WTC11 (cell line): Measurements from ENCODE around the gene IQSEC1. TPM values are rescaled to one million over a fixed set of nuclear protein-coding genes. Genes with fewer than 3 reads are reported as not detected.

Experiments used
- ATAC-seq: fragments of 200-7000 bp; cut with Tn5 transposase; 2 replicates; pipeline ENCODE4 v1.10.0; 2021; ENCODE audit warnings: mild to moderate bottlenecking, moderate library complexity
- CTCF ChIA-PET: fragments of 300-600 bp; sonication (Branson Sonifier 250); formaldehyde crosslinking; loops from one replicate; lab custom pipeline; 2021; ENCODE audit warnings: antibody characterized with exemption; lab: Charles Lee
- POLR2A ChIA-PET: fragments of 350-600 bp; sonication (Branson Sonifier 250); formaldehyde crosslinking; loops from one replicate; lab custom pipeline; 2021; ENCODE audit warnings: antibody characterized with exemption; lab: Charles Lee
- DNase-seq: peaks from one replicate; pipeline ENCODE4 v3.0.0; 2021; ENCODE audit warnings: low spot score
- H3K27ac Mint-ChIP-seq: 2 replicates; pipeline ENCODE4 v1.8.0; 2021; ENCODE audit warnings: mixed read lengths
- H3K27me3 Mint-ChIP-seq: 2 replicates; pipeline ENCODE4 v1.8.0; 2021; ENCODE audit warnings: low read depth, mild to moderate bottlenecking, moderate library complexity, mixed read lengths
- H3K36me3 Mint-ChIP-seq: 2 replicates; pipeline ENCODE4 v1.8.0; 2021; ENCODE audit warnings: mixed read lengths
- H3K4me1 Mint-ChIP-seq: 2 replicates; pipeline ENCODE4 v1.8.0; 2022; ENCODE audit warnings: mixed read lengths
- H3K4me3 Mint-ChIP-seq: 2 replicates; pipeline ENCODE4 v1.8.0; 2021; ENCODE audit warnings: mild to moderate bottlenecking, moderate library complexity, mixed read lengths
- H3K9me3 Mint-ChIP-seq: 2 replicates; pipeline ENCODE4 v1.8.0; 2021; ENCODE audit warnings: mixed read lengths
- AR ChIP-seq: fragments of 250-450 bp; sonication (Bioruptor Pico); IDR thresholded peaks from 2 replicates; pipeline ENCODE4 v1.9.0; 2021; ENCODE audit warnings: mild to moderate bottlenecking
- ATF1 ChIP-seq: sonication (generic); formaldehyde crosslinking; IDR thresholded peaks from 2 replicates; pipeline ENCODE4 v1.8.1; 2023; ENCODE audit warnings: mild to moderate bottlenecking, moderate library complexity, missing genetic modification reagents
- ATF3 ChIP-seq: sonication (generic); formaldehyde crosslinking; conservative IDR thresholded peaks from 2 replicates; pipeline ENCODE4 v1.8.1; 2022; ENCODE audit warnings: mild to moderate bottlenecking, missing genetic modification reagents
- CREB1 ChIP-seq: sonication (generic); formaldehyde crosslinking; IDR thresholded peaks from 2 replicates; pipeline ENCODE4 v1.8.0; 2023; ENCODE audit warnings: mild to moderate bottlenecking, missing genetic modification reagents
- CREM ChIP-seq: sonication (generic); formaldehyde crosslinking; IDR thresholded peaks from 2 replicates; pipeline ENCODE4 v1.8.1; 2022; ENCODE audit warnings: mild to moderate bottlenecking, missing genetic modification reagents, moderate library complexity
- CTCF ChIP-seq: fragments of 200-600 bp; IDR thresholded peaks from 2 replicates; pipeline ENCODE4 v1.8.0; 2022; ENCODE audit warnings: antibody characterized with exemption
- EMX1 ChIP-seq: fragments of 250-450 bp; sonication (Bioruptor Pico); IDR thresholded peaks from 2 replicates; pipeline ENCODE4 v1.8.0; 2021; ENCODE audit warnings: mild to moderate bottlenecking
- ERG ChIP-seq: fragments of 250-450 bp; sonication (Bioruptor Pico); IDR thresholded peaks from 2 replicates; pipeline ENCODE4 v1.8.0; 2021; ENCODE audit warnings: mild to moderate bottlenecking
- FOXJ3 ChIP-seq: sonication (generic); formaldehyde crosslinking; IDR thresholded peaks from 2 replicates; pipeline ENCODE4 v1.9.0; 2021; ENCODE audit warnings: missing genetic modification reagents, mild to moderate bottlenecking, borderline replicate concordance
- GABPB1 ChIP-seq: sonication (generic); formaldehyde crosslinking; IDR thresholded peaks from 2 replicates; pipeline ENCODE4 v1.8.1; 2023; ENCODE audit warnings: mild to moderate bottlenecking, missing genetic modification reagents
- MLX ChIP-seq: sonication (generic); formaldehyde crosslinking; IDR thresholded peaks from 2 replicates; pipeline ENCODE4 v1.8.1; 2023; ENCODE audit warnings: mild to moderate bottlenecking, missing genetic modification reagents, moderate library complexity
- MYBL2 ChIP-seq: sonication (generic); formaldehyde crosslinking; IDR thresholded peaks from 2 replicates; pipeline ENCODE4 v1.8.1; 2023; ENCODE audit warnings: mild to moderate bottlenecking, moderate library complexity, missing genetic modification reagents
- NFATC4 ChIP-seq: fragments of 250-450 bp; sonication (Bioruptor Pico); IDR thresholded peaks from 2 replicates; pipeline ENCODE4 v1.9.0; 2021; ENCODE audit warnings: mild to moderate bottlenecking
- RORB ChIP-seq: fragments of 250-450 bp; sonication (Bioruptor Pico); IDR thresholded peaks from 2 replicates; pipeline ENCODE4 v1.9.0; 2021; ENCODE audit warnings: mild to moderate bottlenecking
- SMAD3 ChIP-seq: sonication (generic); formaldehyde crosslinking; IDR thresholded peaks from 2 replicates; pipeline ENCODE4 v1.8.0; 2022; ENCODE audit warnings: missing genetic modification reagents, mild to moderate bottlenecking, borderline replicate concordance
- SMAD4 ChIP-seq: sonication (generic); formaldehyde crosslinking; IDR thresholded peaks from 2 replicates; pipeline ENCODE4 v1.8.0; 2022; ENCODE audit warnings: mild to moderate bottlenecking, missing genetic modification reagents
- SOX15 ChIP-seq: fragments of 250-450 bp; sonication (Bioruptor Pico); IDR thresholded peaks from 2 replicates; pipeline ENCODE4 v1.9.0; 2021; ENCODE audit warnings: mild to moderate bottlenecking
- SP1 ChIP-seq: sonication (generic); formaldehyde crosslinking; conservative IDR thresholded peaks from 2 replicates; pipeline ENCODE4 v1.8.1; 2022; ENCODE audit warnings: missing genetic modification reagents
- TEAD4 ChIP-seq: sonication (generic); formaldehyde crosslinking; IDR thresholded peaks from 2 replicates; pipeline ENCODE4 v1.8.0; 2022; ENCODE audit warnings: mild to moderate bottlenecking, missing genetic modification reagents
- TP53 ChIP-seq: sonication (generic); formaldehyde crosslinking; IDR thresholded peaks from 2 replicates; pipeline ENCODE4 v1.8.1; 2023; ENCODE audit warnings: mild to moderate bottlenecking, missing genetic modification reagents
- USF1 ChIP-seq: sonication (generic); formaldehyde crosslinking; IDR thresholded peaks from 2 replicates; pipeline ENCODE4 v1.8.0; 2022; ENCODE audit warnings: mild to moderate bottlenecking, missing genetic modification reagents
- ZNF121 ChIP-seq: sonication (generic); formaldehyde crosslinking; IDR thresholded peaks from 2 replicates; pipeline ENCODE4 v1.8.0; 2023; ENCODE audit warnings: missing genetic modification reagents
- ZNF425 ChIP-seq: fragments of 250-450 bp; sonication (Bioruptor Pico); conservative IDR thresholded peaks from 2 replicates; pipeline ENCODE4 v1.9.0; 2021; ENCODE audit warnings: mild to moderate bottlenecking
- total RNA-seq: library from RNA; stranded (reverse); gene quantifications from 3 replicates; pipeline ENCODE4 v1.2.3, GENCODE V29; 2021

IQSEC1 gene
- total RNA-seq, 1 experiment from 2014 or later = 35.0 TPM

GRCh38 chr3:12981306-12982275 lies 91.6 kb downstream of the IQSEC1 start:
- CTCF ChIA-PET = interaction anchor here (0.8 to 2.2 kb wide), 8 partner anchors 8 to 86 kb away, joined by 3 to 6 read pairs (median 3); no protein-coding TSS in a partner anchor
- ATAC-seq (no peak), DNase-seq (no peak)
- Mint-ChIP-seq H3K27ac (no peak overlapping the region), H3K27me3 (no peaks in the 10 kb centered on the region), H3K4me1 (peaks cover 48% of the 10 kb centered on the region), H3K9me3 (no peaks in the 10 kb centered on the region), H3K36me3 (no peaks in the 10 kb centered on the region), H3K4me3 (no peak overlapping the region)
- POLR2A ChIA-PET = interaction anchor here (1.3 kb wide), 1 partner anchor 14 kb away, joined by 3 read pairs; no protein-coding TSS in a partner anchor
- TF ChIP-seq CTCF (no peak), CREM (CRISPR knock-in tag) (no peak), AR (CRISPR knock-in tag) (no peak), ZNF121 (CRISPR knock-in tag) (no peak)

- CTCF ChIA-PET = interaction anchor here (1.6 to 2.2 kb wide), 2 partner anchors 14 to 79 kb away, joined by 5 to 6 read pairs; no protein-coding TSS in a partner anchor
- H3K36me3 Mint-ChIP-seq = no peaks in the 10 kb centered on the region
- TF ChIP-seq ZNF425 (CRISPR knock-in tag) (no peak), SP1 (CRISPR knock-in tag) (no peak), SMAD4 (CRISPR knock-in tag) (no peak), GABPB1 (CRISPR knock-in tag) (no peak), ATF3 (CRISPR knock-in tag) (no peak), FOXJ3 (CRISPR knock-in tag) (no peak), USF1 (CRISPR knock-in tag) (no peak), SMAD3 (CRISPR knock-in tag) (no peak), TEAD4 (CRISPR knock-in tag) (no peak), ATF1 (CRISPR knock-in tag) (no peak), SOX15 (CRISPR knock-in tag) (no peak), CREB1 (CRISPR knock-in tag) (no peak), MLX (CRISPR knock-in tag) (no peak), TP53 (CRISPR knock-in tag) (no peak), EMX1 (CRISPR knock-in tag) (no peak), MYBL2 (CRISPR knock-in tag) (no peak), ERG (CRISPR knock-in tag) (no peak), RORB (CRISPR knock-in tag) (no peak), NFATC4 (CRISPR knock-in tag) (no peak)
- H3K27me3 Mint-ChIP-seq = no peaks in the 10 kb centered on the region
- no peak overlapping the region for H3K4me3 Mint-ChIP-seq
- POLR2A ChIA-PET = interaction anchor here (0.5 to 1.3 kb wide), 2 partner anchors 13 to 182 kb away, joined by 3 read pairs; no protein-coding TSS in a partner anchor
- no peaks in the 10 kb centered on the region for H3K9me3 Mint-ChIP-seq
- peaks cover 47% of the 10 kb centered on the region for H3K4me1 Mint-ChIP-seq
- DNase-seq (no peak), ATAC-seq (no peak)
- H3K27ac Mint-ChIP-seq = no peak overlapping the region
Observed at GRCh38 chr3:12980596-12981290, 92.5 kb downstream of the IQSEC1 start.
